T-helper 22 cell (primary cell): ENCODE results near the gene GEMIN4.
"Not testable (repeated sequence)": the region's sequence is repeated elsewhere in the genome, so short reads cannot be mapped to it uniquely, and the experiment has no call there.

ENCODE experiments used
- DNase-seq: peaks from one replicate; pipeline ENCODE4 v3.0.0-alpha.2; 2020; ENCODE audit warnings: low read depth

Gene GEMIN4

GRCh38 chr17:778096-778495 is 26.0 kb upstream of the GEMIN4 start:
- DNase-seq = no peak

DNA sequence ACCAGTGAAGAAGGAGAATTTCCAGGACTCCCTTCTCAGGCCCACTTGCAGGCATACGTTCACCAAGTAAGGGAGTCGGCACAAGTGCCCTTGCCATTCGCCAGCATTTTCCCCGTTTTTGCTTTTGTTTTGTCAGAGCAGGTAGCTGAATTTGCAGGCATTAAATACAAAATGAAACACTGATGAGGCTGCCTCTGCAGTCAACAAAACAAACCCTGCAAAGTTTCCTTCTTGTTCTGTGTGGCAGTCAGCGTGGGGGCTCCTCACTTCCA is 22.2 kb upstream of the GEMIN4 start:
- no peak for DNase-seq

- DNase-seq = no peak
These were observed 21.6 kb upstream of the GEMIN4 start for GRCh38 chr17:773467-774312.

GRCh38 chr17:773016-773415 is 21.0 kb upstream of the GEMIN4 start:
- DNase-seq = no peak

- DNase-seq = no peak
These were observed 15.0 kb upstream of the GEMIN4 start for GRCh38 chr17:767076-767475.

DNA sequence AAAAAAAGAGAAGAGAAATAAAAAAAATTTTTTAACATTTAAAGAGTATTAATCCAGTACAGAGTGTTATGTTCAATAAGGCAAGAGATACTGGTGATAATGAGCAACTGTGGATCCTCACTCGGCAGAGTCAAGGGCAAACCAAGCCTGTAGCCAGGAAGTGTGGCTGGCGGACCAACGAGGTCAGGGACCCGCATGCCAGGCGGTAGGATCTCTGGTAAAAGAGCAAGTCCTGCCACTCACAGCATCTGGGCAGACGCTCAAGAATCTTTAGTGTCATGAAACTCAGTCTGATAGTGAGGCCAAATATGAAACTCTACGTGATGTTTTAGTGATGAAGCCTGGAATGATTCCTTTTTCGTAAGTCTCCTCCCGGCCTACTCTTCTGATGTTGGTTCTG is 8.3 kb upstream of the GEMIN4 start:
- DNase-seq = no peak

GRCh38 chr17:759964-760363 is 7.9 kb upstream of the GEMIN4 start:
- DNase-seq = no peak

DNA sequence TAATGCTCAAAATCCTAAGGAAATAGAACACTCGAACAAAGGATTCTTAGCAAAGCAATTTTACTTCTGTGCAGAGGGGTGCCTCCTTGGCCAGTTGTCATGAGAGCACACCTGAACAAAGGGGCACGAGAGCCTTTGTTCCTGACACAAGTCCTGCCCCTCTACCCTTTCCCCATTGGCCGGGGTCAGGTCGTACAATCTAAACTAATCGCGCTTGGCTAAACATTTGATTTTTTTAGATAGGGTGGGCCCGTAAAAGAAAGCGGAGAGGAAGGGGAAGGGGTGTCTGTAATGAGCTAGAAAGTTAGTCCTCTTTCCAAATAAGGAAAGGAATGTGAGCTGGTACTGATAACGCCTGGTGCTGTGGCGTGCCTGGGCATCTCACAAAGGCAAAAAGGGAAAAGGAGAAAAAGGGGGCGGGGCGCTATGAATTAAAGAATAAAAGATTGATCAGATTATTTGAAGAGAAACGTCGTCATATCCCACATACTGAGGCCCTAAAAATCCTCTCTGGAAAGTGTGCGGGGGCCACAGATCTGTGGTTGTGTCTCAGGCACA is 4.0 kb upstream of the GEMIN4 start:
- DNase-seq = not testable (repeated sequence)

GRCh38 chr17:755319-755961 is 3.4 kb upstream of the GEMIN4 start:
- not testable (repeated sequence) for DNase-seq

- DNase-seq = no peak
These were observed 1.4 kb upstream of the GEMIN4 start for GRCh38 chr17:753418-753817.

- no peak for DNase-seq
These were observed 656 bp upstream of the GEMIN4 start for GRCh38 chr17:752620-753219.

- DNase-seq = peak; percentile 31
These were observed 629 bp downstream of the GEMIN4 start for GRCh38 chr17:751269-752001.

DNA sequence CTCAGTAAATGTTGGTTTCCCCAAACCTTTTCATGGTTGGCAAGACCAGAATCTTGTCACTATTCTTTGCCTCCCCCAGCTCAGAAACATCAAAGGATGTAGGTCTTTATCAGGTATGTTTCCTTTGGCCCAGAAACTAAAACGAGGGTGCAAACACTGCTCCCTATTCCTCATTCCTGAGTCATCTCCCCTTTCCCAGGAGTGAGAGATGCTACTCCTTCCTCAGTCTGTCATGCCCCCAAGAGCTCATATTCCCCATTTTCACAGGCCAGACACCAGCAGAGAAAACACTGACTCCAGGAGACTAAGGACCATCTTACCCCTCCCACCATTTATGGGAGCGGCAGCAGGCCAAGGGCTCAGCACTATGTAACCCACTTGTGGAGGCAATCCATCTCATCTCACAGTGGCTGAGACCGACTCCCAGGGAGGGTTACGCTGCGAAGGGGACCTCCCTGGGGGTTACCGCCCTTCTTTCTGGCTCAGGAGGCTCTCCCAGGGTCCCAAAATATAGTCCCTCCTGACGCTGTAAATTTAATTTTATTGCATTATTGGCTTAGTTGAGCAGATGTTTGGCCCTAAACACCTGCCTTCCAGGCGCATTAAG is 1.5 kb downstream of the GEMIN4 start:
- DNase-seq = no peak

DNA sequence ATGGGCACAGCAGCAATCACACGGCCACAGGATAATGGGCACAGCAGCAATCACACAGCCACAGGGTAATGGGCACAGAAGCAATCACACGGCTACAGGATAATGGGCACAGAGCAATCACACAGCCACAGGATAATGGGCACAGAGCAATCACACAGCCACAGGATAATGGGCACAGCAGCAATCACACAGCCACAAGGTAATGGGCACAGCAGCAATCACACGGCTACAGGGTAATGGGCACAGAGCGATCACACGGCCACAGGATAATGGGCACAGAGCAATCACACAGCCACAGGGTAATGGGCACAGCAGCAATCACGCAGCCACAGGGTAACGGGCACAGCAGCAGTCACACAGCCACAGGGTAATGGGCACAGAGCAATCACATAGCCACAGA is 2.7 kb downstream of the GEMIN4 start:
- DNase-seq = not testable (repeated sequence)

DNA sequence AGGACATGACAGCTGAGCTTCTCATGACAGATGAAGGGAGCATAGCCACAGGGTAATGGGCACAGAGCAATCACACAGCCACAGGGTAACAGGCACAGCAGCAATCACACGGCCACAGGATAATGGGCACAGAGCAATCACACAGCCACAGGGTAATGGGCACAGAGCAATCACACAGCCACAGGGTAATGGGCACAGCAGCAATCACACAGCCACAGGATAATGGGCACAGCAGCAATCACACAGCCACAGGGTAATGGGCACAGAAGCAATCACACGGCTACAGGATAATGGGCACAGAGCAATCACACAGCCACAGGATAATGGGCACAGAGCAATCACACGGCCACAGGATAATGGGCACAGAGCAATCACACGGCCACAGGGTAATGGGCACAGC is 3.5 kb downstream of the GEMIN4 start:
- not testable (repeated sequence) for DNase-seq

DNA sequence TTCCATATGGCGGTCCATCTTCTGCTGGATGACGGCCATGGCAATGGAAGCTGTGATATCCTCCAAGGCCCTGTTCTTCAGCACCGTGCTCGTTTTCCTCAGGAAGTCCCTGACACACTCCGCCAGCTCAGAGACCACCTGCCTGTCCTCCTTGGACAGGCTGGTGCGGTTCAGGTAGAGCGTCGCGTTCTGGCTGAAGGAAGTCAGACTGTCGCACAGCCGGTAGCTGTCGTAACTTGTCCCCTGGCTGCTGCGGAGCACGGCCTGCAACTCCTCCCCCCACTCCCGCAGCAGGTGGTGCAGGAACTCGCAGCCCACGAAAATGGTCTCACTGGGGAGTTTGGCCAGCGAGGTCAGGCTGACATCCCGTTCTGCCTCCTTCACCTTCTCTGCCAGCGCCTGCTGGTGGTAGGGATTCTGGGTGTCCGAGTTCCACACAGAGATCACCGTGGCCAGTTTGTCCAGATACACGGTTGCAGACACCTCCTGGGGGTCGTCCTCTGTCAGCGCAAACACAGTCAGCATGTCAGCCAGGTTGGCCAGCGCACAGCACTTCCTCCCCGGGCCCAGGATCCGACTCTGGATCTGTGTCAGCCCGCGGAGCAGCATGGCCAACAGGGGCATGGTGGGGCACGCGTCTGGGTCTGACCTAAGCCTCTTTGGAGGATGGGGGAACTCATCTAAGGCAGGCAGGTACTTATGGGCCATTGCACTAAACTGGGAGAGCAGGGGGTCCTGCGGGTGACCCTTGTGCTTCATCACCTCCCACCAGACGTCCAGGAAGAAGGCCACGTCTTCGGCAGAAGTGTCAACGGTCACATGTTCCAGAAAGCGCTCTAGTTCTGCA is 5.1 kb downstream of the GEMIN4 start:
- no peak for DNase-seq

GRCh38 chr17:746181-746580 is 5.9 kb downstream of the GEMIN4 start:
- no peak for DNase-seq

DNA sequence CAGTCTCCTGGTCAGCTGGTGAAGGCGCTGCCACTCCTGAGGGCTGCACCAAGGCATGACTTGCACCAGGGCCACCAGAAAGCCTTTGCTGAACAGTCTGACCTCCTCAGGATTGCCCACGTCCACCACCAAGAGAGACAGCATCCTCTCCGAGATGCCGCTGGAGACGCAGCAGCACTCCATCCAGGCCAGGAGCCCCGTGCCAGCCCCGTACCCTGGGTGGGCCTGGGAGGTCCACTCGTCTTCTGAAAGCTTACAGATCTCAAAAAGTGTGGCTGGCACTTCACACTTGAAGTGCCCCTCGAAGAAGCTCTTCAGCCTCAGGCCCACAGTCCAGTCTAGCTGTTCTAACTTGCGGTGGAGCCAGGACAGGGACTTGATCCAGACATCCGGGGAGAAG is 6.7 kb downstream of the GEMIN4 start:
- no peak for DNase-seq

DNA sequence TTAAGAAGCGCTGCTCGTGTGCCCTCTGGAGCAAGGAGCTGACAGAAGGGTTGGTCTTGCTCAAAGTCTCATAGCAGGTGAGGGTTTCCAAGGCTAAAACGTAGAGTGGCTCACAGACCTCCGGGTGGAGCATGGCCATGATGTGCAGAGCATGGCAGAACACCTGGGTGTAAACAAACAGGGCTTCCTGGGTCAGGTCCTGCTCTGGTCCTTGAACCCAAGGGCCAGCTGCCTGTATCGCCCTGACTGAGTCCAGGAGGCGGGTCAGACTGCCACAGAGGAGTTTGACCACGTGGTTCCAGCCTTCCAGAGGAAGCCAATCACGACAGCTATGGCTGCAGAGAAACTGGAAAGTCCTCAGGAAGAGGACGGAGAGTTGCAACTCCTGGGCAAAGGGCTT is 7.1 kb downstream of the GEMIN4 start:
- no peak for DNase-seq

DNA sequence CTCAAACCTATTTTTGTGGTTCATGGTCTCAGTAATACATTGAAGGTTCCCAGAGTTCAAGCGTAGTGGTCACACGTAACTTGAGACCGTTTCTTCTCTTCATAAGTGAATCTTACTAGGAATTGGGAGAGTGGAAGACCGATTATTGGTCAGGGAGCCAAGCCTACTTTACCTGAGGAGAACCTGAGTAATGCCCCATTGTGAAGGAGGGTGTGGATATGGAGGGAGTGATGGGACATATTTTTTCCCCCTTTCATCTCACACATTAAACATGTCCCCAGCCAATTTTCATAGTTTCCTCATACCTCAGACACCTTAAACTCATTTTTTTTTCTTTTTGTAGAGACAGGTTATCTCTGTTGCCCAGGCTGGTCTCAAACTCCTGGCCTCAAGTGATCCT is 8.9 kb downstream of the GEMIN4 start:
- no peak for DNase-seq

DNA sequence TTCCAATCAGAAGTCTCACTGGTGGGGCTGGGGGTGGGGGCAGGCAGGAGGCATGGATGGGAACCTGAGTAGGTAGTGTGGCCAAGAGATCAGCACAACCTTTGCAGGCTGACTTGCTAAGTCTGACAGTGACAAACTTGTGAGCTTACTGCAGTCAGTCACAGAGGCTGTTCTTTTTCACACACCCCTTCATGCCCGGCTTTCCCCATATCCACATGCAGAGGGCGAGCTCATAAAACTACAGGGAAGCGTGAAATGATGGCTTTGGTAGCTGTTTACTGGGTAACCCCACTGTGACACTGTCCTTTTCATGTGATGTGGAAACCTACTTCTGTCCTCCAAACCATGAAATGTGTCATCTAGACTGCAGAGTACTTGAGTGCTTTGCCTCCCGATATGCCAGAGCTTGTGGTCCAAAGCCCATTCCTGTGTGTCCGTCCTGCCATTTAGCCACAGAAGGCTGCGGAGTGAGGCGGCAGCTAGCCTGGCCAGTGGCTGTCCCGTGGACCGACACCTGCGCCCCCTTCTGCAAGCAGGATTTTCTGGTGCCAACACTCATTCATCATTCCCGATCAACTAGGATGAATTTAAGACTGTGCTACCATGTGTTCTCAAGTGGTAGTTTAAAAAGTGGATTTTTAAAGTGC is 9.8 kb downstream of the GEMIN4 start:
- DNase-seq = no peak
